GM12874 (cell line): ENCODE measurements around the gene CHST1.

Source experiments
- TF ChIP-seq, protein P1 (sequence below): IDR thresholded peaks from 2 replicates; pipeline ENCODE4 v1.5.1; 2011; ENCODE audit warnings: low read depth, mild to moderate bottlenecking, control low read depth, low read length, moderate library complexity; ENCODE audit not compliant: insufficient read depth

Gene CHST1

DNA sequence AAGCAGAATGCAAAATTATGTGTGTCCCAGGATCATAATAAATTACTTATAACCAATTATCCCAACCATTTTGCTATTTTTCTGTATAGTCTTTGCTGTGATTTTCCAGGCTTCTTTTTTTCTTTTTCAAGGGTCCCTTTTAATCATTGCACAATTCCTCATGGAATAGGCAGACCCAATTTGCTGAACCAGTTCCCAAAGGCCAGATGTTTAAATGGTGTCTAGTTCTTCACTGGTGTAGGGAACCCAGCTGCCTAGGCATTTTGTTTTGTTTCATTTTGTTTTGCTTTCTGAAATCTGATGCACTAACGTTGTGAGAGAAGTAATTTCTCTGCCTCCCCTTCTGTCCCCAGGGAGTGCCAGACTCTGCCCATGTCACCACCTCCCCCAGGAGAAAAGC, 60.4 kb downstream of the CHST1 start:
- TF ChIP-seq, protein P1, sequence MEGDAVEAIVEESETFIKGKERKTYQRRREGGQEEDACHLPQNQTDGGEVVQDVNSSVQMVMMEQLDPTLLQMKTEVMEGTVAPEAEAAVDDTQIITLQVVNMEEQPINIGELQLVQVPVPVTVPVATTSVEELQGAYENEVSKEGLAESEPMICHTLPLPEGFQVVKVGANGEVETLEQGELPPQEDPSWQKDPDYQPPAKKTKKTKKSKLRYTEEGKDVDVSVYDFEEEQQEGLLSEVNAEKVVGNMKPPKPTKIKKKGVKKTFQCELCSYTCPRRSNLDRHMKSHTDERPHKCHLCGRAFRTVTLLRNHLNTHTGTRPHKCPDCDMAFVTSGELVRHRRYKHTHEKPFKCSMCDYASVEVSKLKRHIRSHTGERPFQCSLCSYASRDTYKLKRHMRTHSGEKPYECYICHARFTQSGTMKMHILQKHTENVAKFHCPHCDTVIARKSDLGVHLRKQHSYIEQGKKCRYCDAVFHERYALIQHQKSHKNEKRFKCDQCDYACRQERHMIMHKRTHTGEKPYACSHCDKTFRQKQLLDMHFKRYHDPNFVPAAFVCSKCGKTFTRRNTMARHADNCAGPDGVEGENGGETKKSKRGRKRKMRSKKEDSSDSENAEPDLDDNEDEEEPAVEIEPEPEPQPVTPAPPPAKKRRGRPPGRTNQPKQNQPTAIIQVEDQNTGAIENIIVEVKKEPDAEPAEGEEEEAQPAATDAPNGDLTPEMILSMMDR: no peak

- TF ChIP-seq, protein P1: no peak
Observed at GRCh38 chr11:45603946-45604682, 61.3 kb downstream of the CHST1 start.

DNA sequence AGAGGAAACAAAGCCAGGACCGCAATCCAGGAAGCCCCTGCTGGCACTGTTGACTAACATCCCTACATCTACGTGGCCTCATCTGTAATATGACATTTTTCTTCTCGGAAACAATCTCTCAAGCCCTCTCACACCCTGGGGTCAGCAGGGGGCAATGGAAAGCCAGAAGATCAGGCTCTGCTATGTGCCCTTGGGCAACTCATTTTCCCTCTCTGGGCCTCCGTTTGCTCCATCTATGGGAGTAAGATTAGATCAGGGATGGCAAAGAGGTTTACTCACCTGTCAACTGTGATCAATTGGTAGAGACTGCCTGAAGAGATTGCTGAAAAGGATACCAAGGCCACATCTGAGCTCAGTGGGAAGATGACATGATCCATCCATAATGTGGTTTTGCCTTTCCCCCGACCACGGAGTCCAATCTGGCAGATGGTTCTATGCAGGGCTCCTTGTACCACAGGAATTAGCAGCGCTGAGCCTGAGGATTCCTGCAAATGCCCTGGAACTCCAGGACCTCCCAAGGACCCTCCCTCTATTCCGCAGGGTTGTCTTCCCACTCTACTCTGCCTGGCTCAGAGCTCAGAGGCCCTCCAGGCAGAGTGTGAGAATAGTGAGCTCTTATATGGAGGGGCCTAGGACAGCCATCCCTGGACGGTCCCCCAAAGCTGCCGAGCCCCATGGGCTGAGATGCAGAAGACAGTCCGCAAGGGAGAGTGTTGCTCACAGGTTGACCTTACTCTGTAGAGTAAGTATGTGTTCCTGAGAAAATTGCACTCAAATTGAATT, 66.1 kb downstream of the CHST1 start:
- TF ChIP-seq, protein P1: no peak
